ENCODE data around the gene ANXA8.
"Not testable (repeated sequence)": the region's sequence is repeated elsewhere in the genome, so short reads cannot be mapped to it uniquely, and the experiment has no call there.

ANXA8 gene

DNA sequence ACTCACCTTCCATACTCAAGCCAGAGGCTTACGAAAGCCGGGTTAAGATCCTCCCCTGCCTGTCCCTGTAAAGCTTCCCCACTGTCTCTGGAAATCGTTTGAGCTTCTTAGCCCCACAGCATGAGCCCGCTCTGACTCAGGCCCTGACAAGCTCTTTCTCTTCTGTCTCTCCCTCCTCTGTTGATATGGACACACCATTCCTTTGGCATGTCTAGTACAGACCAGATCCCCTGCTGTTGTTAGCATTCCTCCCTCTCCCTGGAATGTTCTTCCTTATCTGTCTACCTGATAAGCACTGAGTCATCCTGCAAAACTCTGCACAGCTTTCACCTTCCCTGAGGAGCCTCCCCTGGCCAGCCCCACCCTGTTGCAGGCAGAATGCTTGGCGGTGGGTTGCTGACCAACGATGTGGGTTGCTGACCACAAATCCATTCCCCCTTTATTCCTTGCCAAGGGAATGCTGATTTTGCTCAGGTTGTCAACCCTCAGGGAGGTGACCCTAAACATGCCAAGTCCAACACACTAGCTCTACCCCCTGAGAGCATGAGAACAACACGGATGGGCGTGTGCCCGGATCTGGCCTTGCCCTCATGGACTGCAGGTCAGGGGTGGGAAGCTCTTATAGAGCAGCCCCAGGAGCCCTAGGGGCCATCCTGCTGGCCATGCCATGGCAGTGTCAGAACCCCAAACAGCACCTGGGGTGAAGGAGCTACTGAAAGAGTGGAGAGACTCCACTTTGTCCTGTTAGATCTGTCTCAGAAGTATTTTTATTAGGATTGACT lies 21.1 kb downstream of the ANXA8 start:
- not testable (repeated sequence) for FAIRE-seq

GRCh38 chr10:47461261-47461687 lies 22.6 kb downstream of the ANXA8 start:
- FAIRE-seq, result not testable (repeated sequence)

DNA sequence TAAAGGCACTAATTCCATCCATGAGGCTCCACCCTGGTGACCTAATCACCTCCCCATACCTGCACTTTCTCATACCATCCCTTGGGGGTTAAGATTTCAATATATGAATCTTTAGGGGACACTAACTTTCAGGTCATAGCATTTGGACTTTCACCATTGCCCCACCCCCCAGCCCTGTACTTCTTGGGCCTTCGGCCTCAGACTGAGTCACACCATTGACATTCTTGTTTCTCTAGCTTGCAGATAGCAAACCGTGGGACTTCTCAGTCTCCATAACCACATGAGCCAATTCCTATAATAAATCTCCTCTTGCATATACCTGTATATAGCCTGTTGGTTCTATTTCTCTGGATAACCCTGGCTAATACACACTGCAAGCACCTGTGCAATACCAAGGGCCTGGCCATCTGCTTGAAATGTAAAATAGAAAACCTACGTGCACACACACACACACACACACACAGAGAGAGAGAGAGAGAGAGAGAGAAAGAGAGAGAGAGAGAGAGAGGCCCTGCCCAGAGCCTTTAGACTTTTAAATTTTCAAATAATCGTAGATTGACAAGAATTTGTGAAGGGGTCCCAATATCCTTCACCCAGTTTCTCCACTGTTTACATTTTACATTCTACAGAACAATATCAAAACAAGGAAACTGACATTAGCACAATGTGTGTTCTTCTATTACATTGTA lies 25.3 kb downstream of the ANXA8 start:
- no peak for FAIRE-seq

DNA sequence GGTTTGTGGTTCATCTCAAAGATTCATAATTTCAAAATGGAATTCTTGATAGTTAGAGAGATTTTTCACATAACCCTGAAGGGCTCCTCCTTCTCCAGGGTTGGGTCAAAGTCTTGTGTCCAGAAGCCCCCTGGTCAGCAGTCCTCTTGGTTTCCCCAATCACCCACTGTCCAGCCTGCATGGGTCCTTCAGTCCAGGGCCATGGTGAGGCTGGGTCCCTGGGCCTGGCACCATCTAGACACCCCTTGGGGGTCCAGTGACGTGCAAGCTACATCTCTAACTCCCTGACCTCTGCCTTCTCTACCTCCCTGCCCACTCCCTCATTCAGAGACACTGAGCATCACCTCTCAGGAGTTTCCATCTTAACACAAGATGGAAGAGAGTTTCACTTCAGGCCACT lies 26.1 kb downstream of the ANXA8 start:
- FAIRE-seq, result no peak

DNA sequence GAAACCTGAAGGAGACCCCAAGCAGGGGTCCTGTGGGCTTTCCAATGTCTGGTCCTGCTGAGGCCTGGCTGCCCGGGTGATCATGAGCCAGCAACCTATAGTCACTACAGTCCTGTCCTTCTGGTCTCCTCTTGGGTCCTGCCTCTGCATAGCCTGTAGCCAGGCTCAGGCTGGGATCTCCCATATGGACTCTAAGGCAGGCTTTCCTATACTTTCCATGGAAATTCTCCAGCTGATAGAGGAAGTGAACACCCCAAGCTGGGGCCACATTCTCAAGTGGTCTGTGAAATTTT lies 26.4 kb downstream of the ANXA8 start:
- no peak for FAIRE-seq

GRCh38 chr10:47456794-47457527 lies 27.0 kb downstream of the ANXA8 start:
- no peak for FAIRE-seq

DNA sequence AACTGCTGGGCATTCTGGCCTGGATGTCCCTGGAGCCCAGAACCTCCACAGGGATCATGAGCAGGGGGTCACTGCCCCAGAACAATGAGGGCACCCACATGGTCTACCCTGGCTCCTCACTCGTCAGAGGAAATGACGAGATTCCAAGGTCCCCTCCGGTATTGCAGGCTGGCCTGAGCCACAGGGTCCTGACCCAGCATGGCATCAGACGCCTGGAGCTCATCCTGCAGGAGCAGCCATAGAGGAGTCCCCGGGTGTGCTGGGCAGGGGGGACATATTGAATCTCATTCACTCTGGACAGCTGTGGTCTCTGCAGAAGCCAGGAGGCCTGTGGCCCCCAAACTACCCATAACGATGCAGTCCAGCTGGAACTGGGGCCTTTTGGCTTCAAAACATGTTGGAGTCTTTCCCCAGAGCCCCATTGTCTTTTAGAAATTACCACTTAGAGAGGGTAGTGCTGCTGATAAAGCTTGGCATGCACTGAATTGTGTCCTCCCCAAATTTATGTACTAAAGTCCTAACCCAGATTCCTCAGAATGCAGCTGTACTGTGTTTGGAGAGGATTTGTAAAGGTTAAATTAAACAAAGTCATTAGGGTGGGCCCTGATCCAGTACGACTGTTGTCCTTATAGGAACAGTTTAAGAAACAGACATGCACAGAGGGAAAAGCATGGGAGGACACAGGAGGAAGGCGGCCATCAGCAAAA lies 27.7 kb downstream of the ANXA8 start:
- FAIRE-seq, result no peak

GRCh38 chr10:47455350-47456078 lies 28.4 kb downstream of the ANXA8 start:
- not testable (repeated sequence) for FAIRE-seq

- no peak for FAIRE-seq
These were observed 29.2 kb downstream of the ANXA8 start for GRCh38 chr10:47454780-47455058.

DNA sequence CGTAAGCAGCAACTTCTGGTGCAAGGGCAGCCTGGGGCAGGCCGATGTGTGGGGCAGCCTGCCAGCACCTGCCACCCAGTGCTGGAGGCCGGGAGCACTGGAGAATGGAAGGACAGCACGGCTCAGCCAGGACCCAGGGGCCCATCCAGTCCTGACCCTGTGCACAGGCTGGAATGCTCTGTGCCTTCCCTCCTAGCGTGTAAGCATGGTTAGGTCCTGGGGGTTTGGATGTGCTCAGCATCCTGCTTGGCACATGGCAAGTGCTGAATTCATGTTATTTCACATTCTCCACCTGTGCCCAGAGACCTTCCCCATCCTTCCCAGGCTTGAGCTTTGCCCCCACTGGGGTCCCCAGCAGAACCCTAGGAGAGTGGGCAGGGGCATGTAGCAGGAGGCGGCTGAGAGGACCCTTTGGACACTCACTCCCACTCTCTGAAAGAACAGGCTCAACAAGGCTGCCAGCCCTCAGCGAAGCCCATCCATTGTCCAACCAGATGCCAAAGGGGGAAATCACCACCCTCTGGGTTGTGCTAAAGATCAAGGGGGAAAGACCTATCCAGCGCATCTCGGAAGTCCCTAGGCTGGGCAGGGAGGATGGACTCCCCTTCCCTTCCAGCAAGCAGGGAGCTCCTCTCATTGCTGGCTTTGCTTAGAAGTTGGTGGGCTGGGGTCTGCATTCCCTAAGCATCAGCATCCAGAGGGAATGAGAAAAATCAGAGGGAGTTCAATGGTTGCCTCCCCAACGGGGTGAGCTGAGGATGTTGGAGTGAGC lies 29.7 kb downstream of the ANXA8 start:
- FAIRE-seq, result no peak

DNA sequence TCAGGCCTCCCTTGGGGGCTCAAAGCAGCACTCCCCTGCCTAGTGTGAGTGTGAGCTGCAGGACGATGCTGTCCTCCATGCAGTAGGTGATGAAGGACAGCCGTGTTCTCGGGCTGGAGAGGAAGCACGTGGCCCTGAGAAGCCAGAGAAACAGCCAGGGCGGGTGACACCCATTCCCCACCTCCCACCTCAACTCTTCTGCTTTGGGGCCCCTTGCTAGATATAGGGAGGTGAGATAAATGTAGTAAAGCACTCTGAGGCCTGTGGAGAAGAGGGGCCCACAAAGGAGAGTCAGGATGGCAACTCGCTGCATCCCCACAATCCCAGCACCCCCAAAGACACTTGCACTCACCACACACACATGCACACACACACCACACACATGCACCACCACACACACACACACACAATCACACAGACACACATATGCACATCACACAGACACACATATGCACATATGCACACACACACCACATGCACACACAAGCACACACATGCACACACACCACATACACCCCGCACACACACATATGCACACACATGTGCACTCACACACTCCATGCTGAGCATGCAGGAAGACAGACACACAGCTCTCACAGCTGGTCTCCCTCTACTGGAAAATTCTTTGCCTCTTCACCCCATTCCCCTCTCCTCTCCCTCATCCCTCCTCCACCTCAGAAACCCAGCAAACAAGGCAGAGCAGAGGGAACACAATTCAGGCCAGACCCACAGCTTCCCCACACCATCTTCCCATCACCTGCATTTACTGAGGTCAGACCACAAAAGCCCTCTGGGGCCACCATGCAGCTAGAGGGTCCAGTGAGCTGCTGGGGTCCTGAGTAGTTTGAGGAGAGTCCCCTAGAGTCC lies 30.5 kb downstream of the ANXA8 start:
- no peak for FAIRE-seq

DNA sequence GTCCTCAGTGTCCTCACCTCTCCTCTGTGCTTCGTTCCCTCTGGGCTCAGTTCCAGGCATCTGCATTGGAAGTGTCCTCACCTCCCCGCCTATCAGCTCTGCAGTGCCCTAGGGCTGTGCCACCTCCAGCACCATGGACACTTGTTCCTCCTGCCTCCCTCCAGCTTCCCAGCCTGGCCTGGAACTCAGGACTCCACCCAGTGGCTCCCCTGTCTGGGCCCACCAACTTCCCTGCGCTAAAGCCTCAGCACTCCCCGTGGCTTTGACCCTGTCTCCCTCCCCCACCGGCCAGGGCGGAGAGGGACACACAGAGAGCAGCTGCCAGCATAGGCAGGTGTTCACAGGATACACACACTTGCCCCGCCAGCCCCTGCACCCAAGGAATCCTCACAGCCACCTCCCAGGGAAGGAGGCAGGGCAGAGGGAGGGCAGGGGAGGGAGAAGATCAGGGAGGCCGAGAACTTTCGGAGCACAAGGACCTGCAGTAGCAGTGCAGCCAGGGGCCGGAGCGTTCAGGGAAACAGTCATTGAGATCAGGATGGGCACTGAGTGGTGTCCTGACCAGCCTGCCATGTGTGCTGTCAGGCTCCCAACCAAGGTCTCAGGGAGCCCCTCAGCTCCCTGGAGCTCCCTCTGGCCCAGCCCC lies 31.3 kb downstream of the ANXA8 start:
- no peak for FAIRE-seq

GRCh38 chr10:47451998-47452494 lies 31.9 kb downstream of the ANXA8 start:
- FAIRE-seq, result no peak

DNA sequence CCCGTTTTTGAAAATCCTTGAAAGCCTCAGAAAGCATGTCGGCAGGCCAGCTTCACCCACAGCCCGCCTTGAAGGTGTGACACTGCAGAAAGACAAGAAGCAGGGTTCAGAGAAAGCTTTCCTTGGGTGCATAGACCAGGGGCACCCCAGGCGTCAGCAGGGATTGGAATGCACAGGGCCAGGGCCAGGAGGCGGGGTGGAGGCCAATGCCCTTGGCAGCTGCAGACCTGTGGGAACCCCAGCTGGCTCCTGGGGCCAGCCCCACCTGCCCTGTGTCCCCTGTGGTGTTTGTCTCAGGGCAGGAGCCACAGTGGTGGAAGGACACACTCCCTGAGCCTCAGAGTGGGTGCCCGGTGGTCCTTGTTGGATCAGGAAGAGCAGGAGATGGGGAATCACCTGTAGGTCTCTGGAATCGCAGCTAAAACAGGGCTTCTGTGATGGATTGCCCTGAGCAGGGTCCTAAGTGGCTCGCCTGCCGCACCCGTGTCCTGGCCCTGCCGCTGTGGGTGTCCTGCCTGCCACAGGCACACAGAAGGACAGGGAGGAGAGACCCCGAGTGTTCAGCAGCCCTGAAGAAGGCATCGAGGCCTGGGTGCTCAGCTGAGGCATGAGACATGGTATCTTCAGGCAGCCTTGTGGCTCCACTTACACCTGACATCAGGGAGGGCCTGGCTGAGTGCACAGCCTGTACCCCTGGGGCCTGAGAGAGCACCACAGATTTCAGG lies 32.5 kb downstream of the ANXA8 start:
- no peak for FAIRE-seq

DNA sequence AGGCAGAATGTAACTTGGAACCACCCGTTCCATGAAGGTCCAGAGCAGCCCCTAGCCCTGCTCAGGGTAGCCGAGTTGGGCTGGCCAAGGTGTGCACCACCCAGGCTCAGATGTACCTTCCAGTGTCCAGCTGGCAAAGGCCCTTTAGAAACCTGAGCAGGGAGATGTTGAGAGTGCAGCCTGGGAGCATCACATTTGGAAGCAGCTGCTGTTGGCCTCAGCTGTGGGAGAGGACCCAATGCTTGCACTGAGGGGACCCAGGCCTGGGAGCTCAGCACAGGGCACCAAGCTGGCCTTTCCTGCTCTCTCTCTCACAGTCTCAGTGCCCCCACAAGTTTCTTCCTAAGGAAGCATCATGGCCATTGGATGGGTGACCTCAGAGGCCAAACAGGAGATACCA lies 33.5 kb downstream of the ANXA8 start:
- no peak for FAIRE-seq

GRCh38 chr10:47449979-47450378 lies 33.9 kb downstream of the ANXA8 start:
- FAIRE-seq, result no peak

- no peak for FAIRE-seq
These were observed 34.6 kb downstream of the ANXA8 start for GRCh38 chr10:47449102-47449978.

GRCh38 chr10:47447705-47448104 lies 36.2 kb downstream of the ANXA8 start:
- FAIRE-seq, result no peak

DNA sequence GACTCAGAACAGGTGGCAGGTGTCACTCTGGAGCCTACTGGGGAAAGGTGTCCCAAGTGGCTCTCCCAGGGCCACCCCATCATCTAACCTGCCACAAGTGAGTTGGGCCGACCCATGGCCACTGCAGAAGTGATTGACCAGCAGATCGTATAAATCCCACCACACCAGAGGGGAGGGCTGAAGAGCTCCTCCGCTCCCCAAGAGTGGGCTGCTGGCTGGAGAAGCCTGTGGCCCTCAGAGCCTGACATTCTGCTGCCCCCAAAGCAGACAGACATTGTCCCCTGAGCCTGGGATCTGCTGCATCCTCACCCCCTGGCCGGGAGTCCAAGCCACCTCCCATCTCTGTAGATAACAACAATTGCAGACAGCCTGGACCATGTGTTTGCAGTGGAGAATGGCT lies 36.7 kb downstream of the ANXA8 start:
- FAIRE-seq, result no peak
